COLO668 (cell line): ENCODE results near the gene LMCD1.

ENCODE experiments used
- DNase-seq: peaks from one replicate; lab custom pipeline; 2025; ENCODE audit not compliant: unreplicated experiment; lab: John Stamatoyannopoulos, UW

LMCD1 gene

DNA sequence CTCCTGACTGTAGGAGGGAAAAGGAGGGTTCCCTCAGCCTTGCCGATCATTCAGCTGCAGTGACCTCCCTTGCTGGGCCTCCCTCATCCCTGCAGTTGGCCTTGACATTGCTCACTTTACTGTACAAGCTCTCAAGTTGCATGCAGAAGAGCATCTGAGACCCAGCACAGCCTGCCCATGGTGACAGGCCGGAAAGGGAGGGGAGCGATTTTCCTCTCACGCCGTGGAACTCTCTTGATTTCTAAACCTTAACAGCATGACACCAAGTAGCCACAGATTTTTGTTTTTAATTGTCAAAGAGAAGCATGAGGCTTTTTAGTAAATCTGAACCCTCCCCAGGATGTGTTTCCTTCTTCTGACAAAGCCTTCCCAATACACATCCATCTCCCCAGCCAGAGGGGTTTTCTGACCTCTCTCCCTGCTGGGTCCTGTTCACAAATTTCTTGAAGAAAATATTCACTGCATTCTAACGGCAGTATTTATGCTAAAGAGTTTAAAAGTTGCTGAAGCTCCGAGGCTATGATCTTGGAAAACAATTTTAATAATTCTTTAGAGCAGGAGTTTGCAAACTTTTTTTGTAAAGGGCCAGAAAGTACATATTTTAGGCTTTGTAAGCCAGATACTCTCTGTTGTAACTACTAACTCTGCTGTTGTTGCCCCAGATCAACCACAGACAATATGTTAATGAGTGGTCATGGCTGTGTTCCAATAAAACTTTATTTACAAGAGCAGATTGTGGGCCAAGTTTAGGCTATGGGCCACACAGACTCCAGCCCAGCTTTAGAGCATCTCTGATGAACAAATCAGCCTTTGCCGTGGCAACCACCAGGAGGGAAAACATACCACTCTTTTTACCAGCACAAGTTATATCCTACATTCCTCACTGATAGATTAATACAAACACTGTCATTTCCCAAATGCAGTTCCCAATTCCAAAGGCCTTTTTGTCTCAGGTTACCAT lies 34.8 kb downstream of the LMCD1 start:
- no peak for DNase-seq

DNA sequence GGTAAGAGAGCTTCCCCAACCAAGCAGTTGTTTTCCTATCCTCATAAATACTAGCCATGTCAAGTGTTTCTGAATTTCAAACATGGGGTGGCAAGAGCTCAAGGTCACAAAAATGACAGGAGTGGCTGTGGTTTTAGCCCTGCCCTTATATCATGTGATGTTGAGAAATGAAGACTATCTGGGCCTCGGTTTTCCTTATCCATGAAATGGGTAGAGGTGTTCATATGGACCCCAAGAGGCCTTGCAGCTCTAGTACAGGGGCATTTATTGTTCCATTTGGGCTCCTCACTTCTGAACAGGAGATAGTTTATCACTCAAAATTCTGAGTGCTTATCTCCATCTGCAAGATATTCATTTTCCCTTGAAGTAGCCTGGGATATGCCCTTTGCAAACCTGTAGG lies 35.8 kb downstream of the LMCD1 start:
- DNase-seq = no peak

- DNase-seq = no peak
Measured at GRCh38 chr3:8538223-8538622, 36.6 kb downstream of the LMCD1 start.

- no peak for DNase-seq
Measured at GRCh38 chr3:8538913-8539312, 37.3 kb downstream of the LMCD1 start.

DNA sequence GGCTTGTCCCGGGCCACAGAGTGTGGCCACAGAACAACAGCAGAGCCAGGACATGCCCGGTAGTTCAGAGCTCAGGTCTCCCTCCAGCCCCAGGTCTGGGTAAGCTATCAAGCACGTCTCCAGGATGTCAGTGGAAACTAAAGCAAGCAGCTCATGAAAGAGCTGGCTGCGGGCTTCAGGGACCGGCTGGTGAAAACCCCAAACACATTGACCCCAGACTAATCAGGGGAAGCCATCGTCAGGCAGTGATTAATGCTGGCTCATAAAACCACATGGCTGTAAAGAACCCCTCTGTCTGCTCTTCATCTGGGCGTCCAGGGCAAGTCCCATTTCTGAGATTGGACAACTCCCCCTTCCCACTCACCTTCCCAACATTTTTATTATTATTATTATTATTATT lies 37.8 kb downstream of the LMCD1 start:
- no peak for DNase-seq

GRCh38 chr3:8540456-8540855 lies 38.8 kb downstream of the LMCD1 start:
- no peak for DNase-seq

DNA sequence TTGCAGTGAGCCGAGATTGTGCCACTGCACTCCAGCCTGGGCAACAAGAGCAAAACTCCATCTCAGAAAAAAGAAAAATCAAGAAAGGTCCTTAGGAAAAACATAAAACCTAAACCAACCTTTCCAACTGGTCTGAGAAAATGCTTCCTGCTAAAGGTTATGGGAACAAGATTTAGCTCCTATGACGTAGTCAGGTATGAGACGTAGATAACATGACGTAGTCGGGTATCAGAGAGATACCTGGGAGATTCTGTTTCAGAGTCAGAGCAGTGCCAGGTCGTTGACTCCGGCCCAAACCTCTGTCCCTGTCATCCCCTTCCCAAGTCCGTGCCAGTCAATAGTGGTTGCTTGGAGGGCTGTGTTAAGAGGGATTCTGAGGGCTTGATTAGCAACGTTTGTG lies 39.9 kb downstream of the LMCD1 start:
- DNase-seq = no peak

- DNase-seq = no peak
Measured at GRCh38 chr3:8542190-8543135, 40.8 kb downstream of the LMCD1 start.

DNA sequence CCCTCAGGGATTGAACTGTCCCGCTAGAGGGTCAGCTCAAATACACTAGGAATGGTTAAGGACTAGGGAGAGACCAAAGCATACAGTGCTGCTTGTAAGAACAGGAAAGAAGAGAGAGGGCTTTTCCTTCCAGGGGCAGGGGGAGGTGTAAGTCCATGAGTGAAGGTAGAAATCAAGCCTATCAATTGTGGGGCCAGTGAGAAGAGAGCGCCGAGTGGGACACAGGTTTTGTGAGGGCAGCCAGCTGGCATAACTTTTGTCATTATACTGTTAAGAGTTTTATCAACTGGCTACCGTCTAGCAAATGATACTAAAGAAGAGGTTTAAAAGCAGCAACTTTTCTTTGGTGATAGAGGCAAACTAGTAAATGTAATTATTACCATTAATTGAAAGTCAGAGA lies 45.0 kb downstream of the LMCD1 start:
- no peak for DNase-seq

GRCh38 chr3:8548502-8549275 lies 47.1 kb downstream of the LMCD1 start:
- DNase-seq = no peak

DNA sequence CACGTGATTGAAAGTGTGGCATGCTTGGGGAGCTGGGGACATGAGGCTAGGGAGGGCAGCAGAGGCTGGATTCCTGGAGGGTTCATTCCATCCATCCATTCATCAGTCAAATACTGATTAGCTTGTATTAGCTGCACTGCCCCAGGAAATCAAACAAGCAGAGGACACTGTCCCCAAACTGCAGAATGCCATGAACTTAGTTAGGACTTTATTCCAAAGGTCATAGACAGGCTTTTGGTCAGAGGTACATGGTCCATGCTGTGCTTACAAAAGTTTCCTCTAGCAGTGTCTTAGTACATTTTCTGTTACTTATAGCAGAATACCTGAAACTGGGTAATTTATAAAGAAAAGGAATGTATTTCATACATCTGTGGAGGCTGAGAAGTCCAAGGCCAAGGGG lies 47.7 kb downstream of the LMCD1 start:
- DNase-seq = no peak

- no peak for DNase-seq
Measured at GRCh38 chr3:8550611-8551010, 49.0 kb downstream of the LMCD1 start.

- DNase-seq = no peak
Measured at GRCh38 chr3:8552223-8552762, 50.7 kb downstream of the LMCD1 start.

- DNase-seq = no peak
Measured at GRCh38 chr3:8553405-8553804, 51.8 kb downstream of the LMCD1 start.

DNA sequence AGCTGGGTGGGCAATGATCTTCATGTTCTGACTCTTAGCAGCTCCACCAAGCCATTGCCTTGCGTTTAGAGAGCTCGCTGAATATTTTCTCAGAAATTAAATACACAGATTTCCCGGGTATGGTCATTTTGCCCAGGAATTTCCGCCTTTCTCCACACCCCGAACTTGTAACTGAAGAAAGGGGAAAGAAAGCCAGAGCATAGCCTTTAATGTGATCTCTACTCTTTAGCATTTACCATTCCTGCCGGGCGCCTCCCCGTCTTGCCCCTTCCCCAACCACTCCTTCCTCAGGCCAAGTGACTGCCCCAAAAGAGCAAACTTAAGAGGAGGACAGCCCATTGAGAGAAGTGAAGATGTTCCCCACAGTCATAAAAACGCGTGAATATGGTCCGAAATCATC lies 53.1 kb downstream of the LMCD1 start:
- DNase-seq = no peak

GRCh38 chr3:8555113-8555661 lies 53.6 kb downstream of the LMCD1 start:
- DNase-seq = no peak

DNA sequence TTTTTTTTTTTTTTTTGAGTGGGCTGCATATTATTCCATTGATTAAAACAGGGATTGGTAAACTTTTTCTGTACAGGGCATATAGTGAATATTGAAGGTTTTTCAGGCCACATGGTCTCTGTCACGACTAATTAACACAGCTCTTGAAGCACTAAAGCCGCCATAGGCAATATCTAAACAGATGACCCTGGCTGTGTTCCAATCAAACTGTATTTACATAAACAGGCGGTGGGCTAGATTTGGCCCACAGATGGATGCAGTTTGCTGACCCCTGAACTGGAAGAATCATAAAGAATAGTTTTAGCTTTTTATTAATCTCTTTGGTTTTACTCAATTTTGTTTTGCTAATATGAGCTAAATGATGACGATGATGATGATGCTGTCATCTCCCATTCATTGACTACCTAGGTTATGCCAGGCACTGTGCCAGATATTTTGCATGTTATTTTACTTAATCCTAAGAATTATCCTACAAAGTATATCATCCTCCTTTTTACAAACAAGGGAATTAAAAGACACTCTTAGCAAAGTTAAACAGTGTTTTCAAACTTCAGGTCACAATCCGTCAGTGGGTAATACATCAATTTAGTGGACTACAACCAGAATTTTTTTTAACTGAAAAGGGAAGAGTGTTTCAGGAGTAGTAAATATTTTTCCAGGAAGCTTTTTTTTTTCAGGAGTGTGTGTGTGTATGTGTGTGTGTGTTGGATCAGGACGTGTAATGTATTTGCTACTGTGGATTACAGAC lies 54.3 kb downstream of the LMCD1 start:
- no peak for DNase-seq

DNA sequence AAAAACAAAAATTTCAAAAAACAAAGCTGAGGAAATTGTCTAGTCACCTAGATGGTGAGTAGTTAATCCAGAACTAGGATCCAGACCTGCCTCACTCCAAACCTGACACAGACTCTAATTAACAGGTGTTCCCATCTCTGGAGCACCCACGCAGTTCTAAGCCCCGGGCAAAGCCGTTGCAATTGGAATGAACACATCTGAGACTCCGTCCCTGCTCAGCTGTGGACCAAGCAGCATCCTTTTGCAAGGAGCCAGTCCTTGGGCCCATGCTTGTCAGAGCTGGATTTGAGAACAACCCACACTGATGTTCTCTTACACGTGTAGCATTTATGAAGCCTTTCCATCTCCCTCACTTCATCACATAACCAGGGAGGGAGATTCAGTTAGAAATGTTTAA lies 54.8 kb downstream of the LMCD1 start:
- no peak for DNase-seq

DNA sequence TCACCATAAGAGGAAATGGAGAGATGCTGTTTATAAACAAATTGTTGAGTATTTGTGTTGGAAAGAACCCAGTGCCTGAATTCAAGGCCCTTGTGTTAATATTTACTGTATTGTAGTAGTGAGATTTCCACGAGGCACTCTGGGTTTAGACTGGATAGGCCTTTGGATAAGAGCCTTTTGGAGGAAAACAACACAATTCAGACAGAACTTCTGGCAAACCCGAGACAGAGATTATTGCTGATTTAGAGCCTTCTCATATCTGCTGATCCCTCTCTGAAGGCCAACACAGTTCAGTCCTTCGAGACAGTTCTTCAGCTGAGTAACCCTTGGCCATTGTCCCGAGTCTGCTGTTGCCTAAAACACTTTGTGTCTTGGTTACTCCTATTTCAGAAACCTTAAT lies 55.7 kb downstream of the LMCD1 start:
- DNase-seq = no peak

- no peak for DNase-seq
Measured at GRCh38 chr3:8558645-8559044, 57.0 kb downstream of the LMCD1 start.
